HepG2 (cell line): ENCODE data around the gene SEC14L1. TPM values are rescaled to one million over a fixed set of nuclear protein-coding genes. Genes with fewer than 3 reads are reported as not detected.

Source experiments
- ATAC-seq: fragments of 200-7000 bp; cut with Tn5 transposase; 3 replicates; pipeline ENCODE4 v1.9.1; 2020; ENCODE audit warnings: mild to moderate bottlenecking, moderate library complexity
- BruUV-seq: library from RNA; stranded (reverse); fragments of 400-500 nt; replicated peaks from 2 replicates; lab custom pipeline; 2021; lab: Mats Ljungman, UMichigan
- CTCF ChIA-PET: fragments of 300-600 bp; formaldehyde crosslinking; extraction: SDS; loops from one replicate; lab custom pipeline; 2021; ENCODE audit warnings: low total read pairs, inconsistent platforms, low intra/inter-chr PET ratio; lab: Yijun Ruan, JAX
- POLR2A ChIA-PET: fragments of 350-600 bp; sonication (Branson Sonifier 250); formaldehyde crosslinking; loops from one replicate; lab custom pipeline; 2020; ENCODE audit warnings: antibody characterized with exemption, inconsistent platforms; lab: Yijun Ruan, JAX
- DNase-seq: peaks from one replicate; pipeline ENCODE4 v3.0.0-alpha.2; 2015; ENCODE audit warnings: low spot score
- FAIRE-seq: peaks from 3 replicates; lab custom pipeline; 2011; peaks lifted over from hg19 to GRCh38; lab: Jason Lieb, UNC
- H2AFZ ChIP-seq: one replicate; pipeline ENCODE4 v1.6.1; 2011; ENCODE audit warnings: low read length, inconsistent platforms
- H3K27ac ChIP-seq: fragments of 300-600 bp; 3 replicates; pipeline ENCODE4 v1.8.0; 2011; ENCODE audit warnings: mixed run types, mild to moderate bottlenecking, mixed read lengths, low read length, inconsistent platforms; ENCODE audit not compliant: insufficient read depth; ENCODE audit errors: extremely low read length
- H3K27me3 ChIP-seq, 2 experiments: fragments of 200-600 bp in 1 of 2; 2 replicates in 1 of 2; 3 replicates in 1 of 2; pipeline versions ENCODE4 v1.6.0 to v1.8.0; 2011; ENCODE audit warnings: low read length in 2 of 2, mild to moderate bottlenecking in 2 of 2, moderate library complexity in 2 of 2, inconsistent platforms in 1 of 2; ENCODE audit not compliant: insufficient read depth in 2 of 2, control insufficient read depth in 1 of 2
- H3K36me3 ChIP-seq, 2 experiments: fragments of 200-600 bp in 1 of 2; replicated peaks in 1 of 2; 2 replicates in 1 of 2; 3 replicates in 1 of 2; pipeline versions ENCODE4 v1.5.1 to v1.8.0; 2011; ENCODE audit warnings: low read length in 2 of 2, inconsistent platforms in 1 of 2; ENCODE audit not compliant: insufficient read depth in 2 of 2, control insufficient read depth in 1 of 2
- H3K4me1 ChIP-seq: 2 replicates; pipeline ENCODE4 v1.5.1; 2012; ENCODE audit warnings: low read length, inconsistent platforms; ENCODE audit not compliant: insufficient read depth
- H3K4me2 ChIP-seq: 2 replicates; pipeline ENCODE4 v1.6.0; 2011; ENCODE audit warnings: low read depth, low read length, inconsistent platforms
- H3K4me3 ChIP-seq, 3 experiments: fragments of 200-600 bp in 1 of 3; sonication (generic), shearing (Covaris generic) in 1 of 3; replicated peaks in 1 of 3; 2 replicates each; pipeline ENCODE4 v1.5.1; 2011 to 2016; ENCODE audit warnings: low read length in 3 of 3, inconsistent platforms in 2 of 3, low read depth in 2 of 3, mild to moderate bottlenecking in 2 of 3, control low read depth in 1 of 3, mixed read lengths in 1 of 3; ENCODE audit not compliant: insufficient read depth in 1 of 3
- H3K79me2 ChIP-seq: one replicate; pipeline ENCODE4 v1.6.1; 2011; ENCODE audit warnings: low read length, inconsistent platforms; ENCODE audit not compliant: insufficient read depth
- H3K9ac ChIP-seq: 2 replicates; pipeline ENCODE4 v1.6.0; 2011; ENCODE audit warnings: mild to moderate bottlenecking, low read depth, low read length, inconsistent platforms; ENCODE audit not compliant: insufficient read depth
- H3K9me3 ChIP-seq: 2 replicates; pipeline ENCODE4 v1.5.1; 2012; ENCODE audit warnings: mild to moderate bottlenecking, low read length
- H4K20me1 ChIP-seq: 2 replicates; pipeline ENCODE4 v1.6.0; 2011; ENCODE audit warnings: inconsistent platforms, mild to moderate bottlenecking, low read length, moderate library complexity; ENCODE audit not compliant: insufficient read depth
- ATF7 ChIP-seq, 2 experiments: fragments of 450-650 bp in 1 of 2; sonication (generic) in 1 of 2; formaldehyde crosslinking in 1 of 2; IDR thresholded peaks; 2 replicates each; pipeline versions ENCODE4 v1.4.0 to v1.6.1; 2016 to 2020; ENCODE audit warnings: antibody characterized with exemption in 1 of 2, mild to moderate bottlenecking in 1 of 2, missing genetic modification reagents in 1 of 2
- DDIT3 ChIP-seq: sonication (generic); formaldehyde crosslinking; IDR thresholded peaks from 2 replicates; pipeline ENCODE4 v1.4.0; 2020; ENCODE audit warnings: mild to moderate bottlenecking, missing genetic modification reagents
- HDAC6 ChIP-seq: fragments of 200-600 bp; sonication (generic); IDR thresholded peaks from 2 replicates; pipeline ENCODE4 v1.7.0; 2017; ENCODE audit warnings: mild to moderate bottlenecking, antibody characterized with exemption, low read length, low read depth
- LCORL ChIP-seq, 2 experiments: fragments of 450-650 bp in 1 of 2; sonication (generic) in 1 of 2; formaldehyde crosslinking in 1 of 2; IDR thresholded peaks; 2 replicates each; pipeline versions ENCODE4 v1.5.0 to v1.6.1; 2017 to 2020; ENCODE audit warnings: antibody characterized with exemption in 1 of 2, missing genetic modification reagents in 1 of 2
- SALL1 ChIP-seq: sonication (generic); formaldehyde crosslinking; IDR thresholded peaks from 2 replicates; pipeline ENCODE4 v1.8.0; 2022; ENCODE audit warnings: mild to moderate bottlenecking, missing genetic modification reagents
- SMC3 ChIP-seq: IDR thresholded peaks from 2 replicates; pipeline ENCODE4 v1.6.1; 2011; ENCODE audit warnings: low read length, improper control_type of control experiment
- TAF15 ChIP-seq: fragments of 200-400 bp; formaldehyde crosslinking; IDR thresholded peaks from one replicate; pipeline ENCODE4 v1.6.1; 2018; ENCODE audit warnings: mild to moderate bottlenecking, low read depth, low read length; ENCODE audit not compliant: poor library complexity, severe bottlenecking
- WGBS: methylation state at CpG from one replicate; pipeline ENCODE4 v1.1.6; 2017; ENCODE audit warnings: low lambda C conversion rate; 5-methylcytosine and 5-hydroxymethylcytosine counted together
- in situ Hi-C: cut with HindIII; loops from 2 replicates; pipeline ENCODE4 v1.10.0; 2017; ENCODE audit warnings: low pct_unique_long_range_greater_than_20kb; ENCODE audit not compliant: extremely low pct_ligation_motif_present
- intact Hi-C: fragments of 100-400 bp; cut with micrococcal nuclease; formaldehyde crosslinking; loops from one replicate; pipeline ENCODE4 v1.10.0; 2022; ENCODE audit not compliant: unreplicated experiment
- polyA plus RNA-seq, 8 experiments: library from polyadenylated mRNA; depleted of rRNA in 3 of 8; stranded (reverse) in 7 of 8; unstranded in 1 of 8; fragments of >200 nt; fragmentation: Illumina TruSeq in 4 of 8; extraction: Trizol in 4 of 8; gene quantifications; 2 replicates each; pipeline versions ENCODE4 v1.2.1 to v1.2.3, GENCODE V29; 2011 to 2016; ENCODE audit warnings: low read depth in 4 of 8, missing spikeins in 1 of 8, mixed read lengths in 1 of 8; ENCODE audit not compliant: insufficient read depth in 1 of 8
- total RNA-seq, 5 experiments: library from RNA; depleted of rRNA; stranded (reverse); fragments of >200 nt; fragmentation: Illumina TruSeq; extraction: Trizol; gene quantifications; 2 replicates each; pipeline ENCODE4 v1.2.3, GENCODE V29; 2016; ENCODE audit warnings: low read depth in 1 of 5

The SEC14L1 gene
- total and polyA plus RNA-seq, 2 of the 13 experiments (the other 11 are each of a cell fraction or from before 2014, with no cell fraction given) = 26.3 to 43.9 TPM

- intact Hi-C loops = no loop called here
- Histone ChIP-seq H3K9ac (no peak overlapping the region), H3K79me2 (no peaks in the 10 kb centered on the region), H3K36me3 (no peaks in the 10 kb centered on the region), H3K27me3 (no peaks in the 10 kb centered on the region), H3K4me3 (no peak overlapping the region), H3K4me1 (peaks cover 56% of the 10 kb centered on the region), H3K27ac (no peak overlapping the region), H4K20me1 (no peaks in the 10 kb centered on the region), H3K9me3 (no peaks in the 10 kb centered on the region), H2AFZ (no peak overlapping the region), H3K4me2 (no peak overlapping the region)
- CTCF ChIA-PET = no interaction called here
- WGBS = 95% methylated on average over 18 of the region's 18 CpGs
- no TSS peak for BruUV-seq
- FAIRE-seq (no peak), ATAC-seq (no peak), DNase-seq (no peak)
- in situ Hi-C loops = no loop called here
- no peak for TF ChIP-seq HDAC6
- no peak for TF ChIP-seq SMC3
- no peak for TF ChIP-seq TAF15
- 0 out of 2 replicates have a peak, but pooled peaks have one; percentile 13 for TF ChIP-seq SALL1 (CRISPR knock-in tag)
- TF ChIP-seq DDIT3 (CRISPR knock-in tag) = no peak
- peak; percentile 59 for TF ChIP-seq ATF7 (IDR thresholded peaks at IDR 0.05)
- TF ChIP-seq ATF7 (CRISPR knock-in tag; IDR thresholded peaks at IDR 0.05) = no peak
- no peak for TF ChIP-seq LCORL (IDR thresholded peaks at IDR 0.05)
- no peak for TF ChIP-seq LCORL (CRISPR knock-in tag; IDR thresholded peaks at IDR 0.05)
- POLR2A ChIA-PET = interaction anchor here (0.7 kb wide), 1 partner anchor 13 kb away, joined by 3 read pairs; the partner anchor contains the start of gene SEC14L1
Observed at GRCh38 chr17:77127735-77128361, 12.9 kb upstream of the SEC14L1 start.
